Heart right ventricle (tissue), 16 donors: ENCODE measurements around the gene DDX1. TPM values are rescaled to one million over a fixed set of nuclear protein-coding genes. Genes with fewer than 3 reads are reported as not detected.
"Not testable (repeated sequence)": the region's sequence is repeated elsewhere in the genome, so short reads cannot be mapped to it uniquely, and the experiment has no call there.

ENCODE experiments used
- ATAC-seq, 8 donors: fragments of 200-7000 bp; cut with Tn5 transposase; one replicate each; pipeline ENCODE4 v1.9.1; 2020; ENCODE audit warnings: mild to moderate bottlenecking in 8 of 8, moderate library complexity in 8 of 8, moderate number of reproducible peaks in 1 of 8
- DNase-seq, 2 donors: peaks; one replicate each; pipeline ENCODE4 v3.0.0-alpha.2; 2020
- H3K27ac ChIP-seq, 10 donors: fragments of 200-600 bp; sonication (generic) in 2 of 10; one replicate each; pipeline versions ENCODE4 v1.5.0 to v1.8.0; 2020 to 2022; ENCODE audit warnings: mild to moderate bottlenecking in 3 of 10
- H3K27me3 ChIP-seq, 7 donors: fragments of 200-600 bp; one replicate each; pipeline ENCODE4 v1.8.0; 2021 to 2022; ENCODE audit warnings: mild to moderate bottlenecking in 2 of 7
- H3K36me3 ChIP-seq, 9 donors: fragments of 200-600 bp; sonication (generic) in 1 of 9; one replicate each; pipeline versions ENCODE4 v1.5.0 to v1.8.0; 2020 to 2022; ENCODE audit warnings: mild to moderate bottlenecking in 2 of 9
- H3K4me1 ChIP-seq, 9 donors: fragments of 200-600 bp; sonication (generic) in 1 of 9; one replicate each; pipeline versions ENCODE4 v1.5.0 to v1.8.0; 2020 to 2022; ENCODE audit warnings: mild to moderate bottlenecking in 4 of 9
- H3K4me3 ChIP-seq, 10 donors: fragments of 200-600 bp; sonication (generic) in 2 of 10; one replicate each; pipeline versions ENCODE4 v1.5.0 to v1.8.0; 2020 to 2022; ENCODE audit warnings: mild to moderate bottlenecking in 7 of 10, moderate library complexity in 2 of 10
- H3K9me3 ChIP-seq, 11 donors: fragments of 200-600 bp in 10 of 11; sonication (generic) in 2 of 11; one replicate each; pipeline versions ENCODE4 v1.5.0 to v1.8.0; 2013 to 2022; ENCODE audit warnings: mild to moderate bottlenecking in 2 of 11, control low read depth in 1 of 11, moderate library complexity in 1 of 11
- CTCF ChIP-seq, 9 donors: fragments of 200-600 bp; sonication (generic) in 2 of 9; IDR thresholded peaks; one replicate each; pipeline versions ENCODE4 v1.5.0 to v1.8.0; 2021 to 2022; ENCODE audit warnings: antibody characterized with exemption in 9 of 9, mild to moderate bottlenecking in 5 of 9, moderate library complexity in 1 of 9
- WGBS, 2 donors: extraction: QIAGEN DNeasy Blood & Tissue Kit; methylation state at CpG; one replicate each; pipeline ENCODE4 v1.1.7; 2013; ENCODE audit warnings: inconsistent platforms in 1 of 2; 5-methylcytosine and 5-hydroxymethylcytosine counted together
- intact Hi-C, 10 donors: fragments of 100-400 bp; cut with DNase I; formaldehyde crosslinking; loops; one replicate each; pipeline versions ENCODE4 v1.11.1 to v1.14.2; 2022
- polyA plus RNA-seq, 2 donors: library from polyadenylated mRNA; stranded (reverse); fragments of 200-250 nt; gene quantifications; one replicate each; pipeline ENCODE4 v1.2.3, GENCODE V29; 2013
- total RNA-seq, 10 donors: library from RNA; stranded (reverse); fragmentation: NEBNext Ultra II Directional in 3 of 10; extraction: Animal tissue kit (Norgen Biotek cat#: 25700) in 3 of 10; gene quantifications; one replicate each; pipeline versions ENCODE4 v1.2.1 to v1.2.4, GENCODE V29; 2021 to 2023
- donor health status: Arrhythmogenic right ventricular cardiomyopathy.
- donor health status: ischemic (EF 13 %, LVEDD 7.1; RV severe dilation, severe dysfunction).
- donor health status: healthy with polysubstance abuse.
- donor health status: DM: no; HTN: yes; CAD: no.
- donor health status: DM: no; HTN: no; CAD: no.
- donor health status: ischemic (EF 25% LVEDD 6.9; RV normal size, moderate dysfunction).
- donor health status: ischemic (EF 25% LVEDD 5.7; RV mildly dilated, moderate dysfunction).
- donor health status: healthy.
- donor health status: DM: yes; HTN: yes; CAD: no.
- donor health status: Ischemic cardiomyopathy.
- donor health status: ischemic (EF 35%, LVEDD 5.7; RV mildly dilated, moderate dysfunction).
- donor health status: nonischemic (EF 11% LVEDD 7.7; RV severe dilation, severe dysfunction).
- donor health status: DM: yes; HTN: yes; CAD: no.
- donor health status: PGD.
- donor health status: ischemic (EF 29% LVEDD 5.4; RV normal size, mild dysfunction).
- donor health status: nonischemic (EF 23%, LVEDD 6.1; RV moderate dilation, normal function).

The DDX1 gene
- total and polyA plus RNA-seq, 12 donors, result 80.1 to 183 (median 157) TPM

DNA sequence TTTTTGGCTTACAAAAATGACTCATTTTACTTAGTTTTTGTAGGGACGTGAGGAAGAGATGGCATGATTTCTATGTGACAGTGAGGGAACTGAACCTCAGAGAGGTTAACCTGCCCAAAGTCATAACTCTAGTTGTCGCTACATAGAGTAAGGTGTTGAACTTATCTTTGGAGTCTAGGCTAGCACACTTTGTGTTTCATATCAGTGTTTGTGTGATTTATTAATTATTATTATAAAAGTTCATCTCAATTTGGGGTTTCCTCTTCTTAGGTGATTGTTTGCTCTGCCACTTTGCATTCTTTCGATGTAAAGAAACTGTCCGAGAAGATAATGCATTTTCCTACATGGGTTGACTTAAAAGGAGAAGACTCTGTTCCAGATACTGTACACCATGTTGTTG, 28.3 kb downstream of the DDX1 start:
- no peaks in the 10 kb centered on the region for H3K9me3 ChIP-seq
- DNase-seq, result no peak
- 93% methylated on average over 4 of the region's 4 CpGs for WGBS, 2 donors
- intact Hi-C loops, result no loop called here
- no peak for TF ChIP-seq CTCF (IDR thresholded peaks at IDR 0.05)
- H3K27ac ChIP-seq, result no peak overlapping the region
- no peak overlapping the region for H3K4me3 ChIP-seq
- H3K36me3 ChIP-seq, result peaks cover 0 to 100% (median 67%) of the 10 kb centered on the region in 9 donors
- no peaks in the 10 kb centered on the region for H3K27me3 ChIP-seq
- ATAC-seq, result no peak
- H3K4me1 ChIP-seq, result peaks cover 0 to 7% (median 0%) of the 10 kb centered on the region in 9 donors

GRCh38 chr2:15620340-15620739, 28.7 kb downstream of the DDX1 start:
- 94 to 98% methylated on average over 2 of the region's 2 CpGs for WGBS, 2 donors
- TF ChIP-seq CTCF (IDR thresholded peaks at IDR 0.05), result no peak
- ATAC-seq (no peak), DNase-seq (no peak)
- no peaks in the 10 kb centered on the region for H3K27me3 ChIP-seq
- no peak overlapping the region for H3K4me3 ChIP-seq
- peaks cover 0 to 3% (median 0%) of the 10 kb centered on the region in 9 donors for H3K4me1 ChIP-seq
- intact Hi-C loops, result no loop called here
- peaks cover 0 to 100% (median 71%) of the 10 kb centered on the region in 9 donors for H3K36me3 ChIP-seq
- no peak overlapping the region for H3K27ac ChIP-seq
- no peaks in the 10 kb centered on the region for H3K9me3 ChIP-seq

DNA sequence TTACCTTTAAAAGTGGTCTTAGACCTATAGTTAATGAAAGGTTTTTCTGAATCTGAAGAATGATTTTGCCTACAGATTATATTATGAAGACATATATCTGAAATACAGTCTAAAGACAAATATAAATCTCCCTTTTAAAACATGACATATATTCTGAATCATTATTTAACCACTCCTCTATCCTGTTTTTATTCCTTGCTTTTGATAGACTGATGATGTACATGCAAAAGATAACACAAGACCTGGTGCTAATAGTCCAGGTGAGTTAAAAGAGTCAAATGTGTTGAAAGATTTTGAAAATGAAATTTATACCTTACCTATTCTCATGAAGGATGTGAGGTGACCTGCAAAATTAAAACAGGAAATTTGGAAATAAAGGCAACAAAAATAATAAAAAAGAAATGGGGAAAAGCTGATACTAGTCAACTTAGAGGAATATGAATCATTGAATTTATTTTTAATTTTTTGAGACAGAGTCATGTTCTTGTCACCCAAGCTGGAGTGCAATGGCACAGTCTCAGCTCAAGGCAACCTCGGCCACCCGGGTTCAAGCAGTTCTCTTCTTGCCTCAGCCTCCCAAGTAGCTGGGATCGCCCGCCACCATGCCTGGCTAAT, 29.3 kb downstream of the DDX1 start:
- no peaks in the 10 kb centered on the region for H3K9me3 ChIP-seq
- TF ChIP-seq CTCF (IDR thresholded peaks at IDR 0.05), result no peak
- ATAC-seq, result no peak
- H3K36me3 ChIP-seq, result peaks cover 0 to 100% (median 74%) of the 10 kb centered on the region in 9 donors
- DNase-seq, result no peak
- no peaks in the 10 kb centered on the region for H3K4me1 ChIP-seq
- H3K27ac ChIP-seq, result no peak overlapping the region
- intact Hi-C loops, result no loop called here
- 98 to 99% methylated on average over 4 of the region's 4 CpGs for WGBS, 2 donors
- H3K4me3 ChIP-seq, result no peak overlapping the region
- H3K27me3 ChIP-seq, result no peaks in the 10 kb centered on the region

DNA sequence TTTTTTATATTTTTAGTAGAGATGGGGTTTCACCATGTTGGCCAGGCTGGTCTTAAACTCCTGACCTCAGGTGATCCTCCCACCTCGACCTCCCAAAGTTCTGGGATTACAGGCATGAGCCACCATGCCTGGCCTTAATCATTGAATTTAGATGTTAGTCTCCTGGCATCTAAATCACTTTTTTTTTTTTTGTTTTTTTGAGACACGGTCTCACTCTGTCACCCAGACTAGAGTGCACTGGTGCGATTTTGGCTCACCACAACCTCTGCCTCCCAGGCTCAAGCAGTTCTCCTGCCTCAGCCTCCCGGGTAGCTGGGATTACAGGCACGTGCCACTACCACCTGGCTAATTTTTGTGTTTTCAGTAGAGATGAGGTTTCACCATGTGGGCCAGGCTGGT, 29.8 kb downstream of the DDX1 start:
- H3K36me3 ChIP-seq, result peaks cover 0 to 100% (median 74%) of the 10 kb centered on the region in 9 donors
- H3K9me3 ChIP-seq, ATAC-seq, H3K4me3 ChIP-seq, DNase-seq, H3K4me1 ChIP-seq, intact Hi-C loops, H3K27me3 ChIP-seq, H3K27ac ChIP-seq: not testable (repeated sequence)
- WGBS, 2 donors, result 97 to 98% methylated on average over 5 of the region's 5 CpGs

GRCh38 chr2:15622214-15622613, 30.5 kb downstream of the DDX1 start:
- WGBS, 2 donors, result 98 to 99% methylated on average over 2 of the region's 2 CpGs

More at GRCh38 chr2:15622214-15622613, 30.5 kb downstream of the DDX1 start:
- no peak overlapping the region for H3K4me3 ChIP-seq
- H3K36me3 ChIP-seq, result peaks cover 0 to 100% (median 74%) of the 10 kb centered on the region in 9 donors
- no peaks in the 10 kb centered on the region for H3K4me1 ChIP-seq
- H3K9me3 ChIP-seq, result no peaks in the 10 kb centered on the region
- no peak for TF ChIP-seq CTCF (IDR thresholded peaks at IDR 0.05)
- H3K27ac ChIP-seq, result no peak overlapping the region
- ATAC-seq (no peak), DNase-seq (no peak)
- no peaks in the 10 kb centered on the region for H3K27me3 ChIP-seq
- intact Hi-C loops, result no loop called here
